22Rv1 (cell line): ENCODE results near the gene PNPLA3.

Source experiments
- CTCF ChIP-seq: fragments of 450-650 bp; IDR thresholded peaks from 2 replicates; pipeline ENCODE4 v1.5.1; 2017; ENCODE audit warnings: mild to moderate bottlenecking
- ZFX ChIP-seq: fragments of 450-650 bp; IDR thresholded peaks from 2 replicates; pipeline ENCODE4 v1.6.1; 2017; ENCODE audit warnings: antibody characterized with exemption, borderline replicate concordance

GRCh38 chr22:43910178-43910695 lies 13.4 kb upstream of the PNPLA3 start:
- TF ChIP-seq CTCF (no peak), ZFX (no peak)
